GDM1 (cell line): ENCODE measurements around the gene NFIX.
"Not testable (repeated sequence)": the region's sequence is repeated elsewhere in the genome, so short reads cannot be mapped to it uniquely, and the experiment has no call there.

Source experiments
- DNase-seq: peaks from one replicate; lab custom pipeline; 2025; lab: John Stamatoyannopoulos, UW

NFIX gene

GRCh38 chr19:12994701-12995595 is at the start of gene NFIX:
Gene NFIX, plus strand, starts transcription at chr19:12995475. Its CDS starts 363 bp downstream, at chr19:12995838.
- DNase-seq: peak; percentile 48

GRCh38 chr19:12945479-12946091 is 49.7 kb upstream of the NFIX start, which contains the start of gene RAD23A:
Gene RAD23A, plus strand, starts transcription at chr19:12945862. Its CDS starts 87 bp downstream, at chr19:12945949.
- peak; percentile 98 for DNase-seq

- DNase-seq: no peak
Observed at GRCh38 chr19:12946092-12946721, 49.1 kb upstream of the NFIX start.

GRCh38 chr19:12946731-12947496 is 48.4 kb upstream of the NFIX start:
- no peak for DNase-seq

- DNase-seq: no peak
Observed at GRCh38 chr19:12947702-12948611, 47.3 kb upstream of the NFIX start.

GRCh38 chr19:12948612-12949362 is 46.5 kb upstream of the NFIX start:
- DNase-seq: no peak

- DNase-seq: no peak
Observed at GRCh38 chr19:12949363-12950283, 45.7 kb upstream of the NFIX start.

- not testable (repeated sequence) for DNase-seq
Observed at GRCh38 chr19:12952050-12952449, 43.2 kb upstream of the NFIX start.

GRCh38 chr19:12952488-12953137 is 42.7 kb upstream of the NFIX start:
- no peak for DNase-seq

GRCh38 chr19:12953138-12953798 is 42.0 kb upstream of the NFIX start:
- no peak for DNase-seq

GRCh38 chr19:12953799-12954611 is 41.3 kb upstream of the NFIX start:
- DNase-seq: no peak

- no peak for DNase-seq
Observed at GRCh38 chr19:12954612-12954962, 40.7 kb upstream of the NFIX start.

GRCh38 chr19:12955575-12955974 is 39.7 kb upstream of the NFIX start:
- DNase-seq: not testable (repeated sequence)

- no peak for DNase-seq
Observed at GRCh38 chr19:12955996-12956395, 39.3 kb upstream of the NFIX start.

- DNase-seq: peak; percentile 81
Observed at GRCh38 chr19:12956446-12957388, 38.6 kb upstream of the NFIX start, which contains the start of gene GADD45GIP1. Gene GADD45GIP1, minus strand, starts transcription at chr19:12957223. Its CDS starts 11 bp downstream, at chr19:12957212.
